D341Med (cell line): ENCODE data around the gene PPARG.

Experiments
- DNase-seq: peaks from one replicate; pipeline ENCODE4 v3.0.0; 2012; ENCODE audit warnings: low spot score

The PPARG gene

DNA sequence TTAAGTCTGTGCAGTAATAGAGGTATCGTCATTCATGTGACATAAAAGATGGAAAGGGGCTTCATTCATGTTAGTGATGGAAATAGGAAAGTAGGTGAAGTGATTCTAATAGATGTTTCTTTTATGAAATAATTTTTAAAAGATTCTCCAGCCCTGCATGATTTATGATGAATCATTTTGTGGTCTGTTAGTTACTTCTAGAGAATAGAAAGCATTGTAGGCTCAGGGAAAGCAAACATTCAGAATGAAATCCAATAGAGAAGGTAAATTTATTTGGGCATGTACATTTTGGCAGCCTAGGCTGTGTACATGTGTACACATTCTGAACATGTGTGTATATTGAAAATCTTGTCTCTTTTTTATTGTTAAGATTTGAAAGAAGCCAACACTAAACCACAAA lies 23.1 kb downstream of the PPARG start:
- DNase-seq = no peak

DNA sequence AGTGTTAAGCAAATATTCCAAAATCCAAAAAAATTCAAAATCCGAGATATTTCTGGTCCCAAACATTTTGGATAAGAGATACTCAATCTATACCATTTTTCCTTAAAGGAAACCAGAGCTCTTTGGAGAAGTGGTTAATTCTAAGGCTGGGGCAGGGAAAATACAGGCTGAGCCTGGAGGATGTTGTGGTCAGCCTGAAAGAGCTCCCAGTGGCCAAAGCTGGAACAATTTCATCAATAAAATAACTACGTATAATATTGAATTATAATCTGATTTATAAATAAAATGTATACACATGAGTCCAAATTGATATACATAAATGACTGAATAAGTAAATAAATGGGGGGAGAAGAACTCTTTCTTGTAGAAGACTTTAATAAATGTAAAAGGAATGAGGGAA lies 24.6 kb downstream of the PPARG start:
- no peak for DNase-seq

GRCh38 chr3:12316253-12316652 lies 27.4 kb downstream of the PPARG start:
- no peak for DNase-seq

DNA sequence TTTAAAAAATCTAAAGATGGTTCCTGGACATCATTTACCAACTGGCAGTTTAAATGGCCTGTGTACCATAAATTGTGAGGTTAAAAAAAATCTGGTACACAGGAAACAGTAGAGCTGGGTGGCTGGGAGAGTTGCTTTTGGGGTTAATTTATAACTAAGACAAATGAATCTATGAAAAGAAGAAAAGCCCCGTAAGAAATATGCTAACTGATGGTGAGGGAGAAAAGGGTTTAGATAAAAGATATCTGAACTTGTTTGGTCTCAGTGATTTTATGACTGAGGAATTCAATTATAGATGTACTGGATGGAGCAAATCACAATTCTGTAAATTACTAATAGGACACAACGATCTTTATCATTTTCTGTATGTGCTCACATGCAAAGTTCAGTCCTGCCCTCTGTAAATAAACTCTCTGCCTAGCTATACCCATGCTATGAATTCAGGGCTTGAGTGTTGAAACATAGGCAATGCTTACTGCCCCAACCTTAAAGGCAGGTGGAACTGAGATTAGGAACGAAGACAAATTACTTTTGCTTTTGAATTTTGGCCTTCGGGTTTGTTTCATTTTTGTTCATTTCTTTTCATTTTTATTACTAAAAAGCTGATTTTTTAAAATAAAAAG lies 28.0 kb downstream of the PPARG start:
- no peak for DNase-seq

- DNase-seq = no peak
Observed at GRCh38 chr3:12317914-12318313, 29.0 kb downstream of the PPARG start.

GRCh38 chr3:12318758-12319621 lies 30.1 kb downstream of the PPARG start:
- DNase-seq = no peak

DNA sequence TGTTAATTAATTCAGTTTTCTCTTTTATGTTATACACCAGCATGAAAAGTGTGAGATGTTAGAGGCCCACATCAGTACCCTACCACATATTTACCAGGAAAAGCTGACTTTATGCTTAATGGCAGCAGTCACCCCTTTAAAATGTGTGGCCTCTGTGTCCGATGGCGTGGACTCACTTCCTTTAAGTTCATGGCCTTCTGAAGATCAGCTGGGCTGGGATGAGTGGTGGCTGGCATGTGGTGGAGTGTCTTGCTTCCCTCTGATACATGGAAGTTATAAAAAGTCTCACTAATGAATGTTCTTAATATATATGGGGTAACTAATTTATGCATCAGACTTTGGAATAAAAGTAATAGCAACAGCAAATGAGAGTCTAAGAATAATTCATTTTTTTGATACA lies 32.1 kb downstream of the PPARG start:
- no peak for DNase-seq

DNA sequence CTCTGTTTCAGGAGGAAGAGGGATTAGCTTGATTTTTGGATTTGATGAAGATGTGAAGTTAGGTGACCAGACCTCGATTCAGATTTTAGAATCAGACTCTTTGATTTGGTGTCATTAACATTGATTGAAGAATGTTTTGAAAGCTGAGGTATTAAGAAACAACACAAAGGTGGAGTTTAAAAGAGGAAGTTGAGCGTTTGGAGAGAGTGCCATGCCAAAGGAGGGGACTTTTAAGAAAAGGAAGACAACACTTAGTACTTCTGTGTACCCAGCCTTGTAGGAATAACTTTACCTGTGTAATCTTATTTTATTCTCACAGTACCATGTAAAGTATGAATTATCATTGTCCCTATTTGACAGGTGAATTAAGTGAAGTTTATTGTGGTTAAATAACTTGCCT lies 34.4 kb downstream of the PPARG start:
- DNase-seq = no peak

DNA sequence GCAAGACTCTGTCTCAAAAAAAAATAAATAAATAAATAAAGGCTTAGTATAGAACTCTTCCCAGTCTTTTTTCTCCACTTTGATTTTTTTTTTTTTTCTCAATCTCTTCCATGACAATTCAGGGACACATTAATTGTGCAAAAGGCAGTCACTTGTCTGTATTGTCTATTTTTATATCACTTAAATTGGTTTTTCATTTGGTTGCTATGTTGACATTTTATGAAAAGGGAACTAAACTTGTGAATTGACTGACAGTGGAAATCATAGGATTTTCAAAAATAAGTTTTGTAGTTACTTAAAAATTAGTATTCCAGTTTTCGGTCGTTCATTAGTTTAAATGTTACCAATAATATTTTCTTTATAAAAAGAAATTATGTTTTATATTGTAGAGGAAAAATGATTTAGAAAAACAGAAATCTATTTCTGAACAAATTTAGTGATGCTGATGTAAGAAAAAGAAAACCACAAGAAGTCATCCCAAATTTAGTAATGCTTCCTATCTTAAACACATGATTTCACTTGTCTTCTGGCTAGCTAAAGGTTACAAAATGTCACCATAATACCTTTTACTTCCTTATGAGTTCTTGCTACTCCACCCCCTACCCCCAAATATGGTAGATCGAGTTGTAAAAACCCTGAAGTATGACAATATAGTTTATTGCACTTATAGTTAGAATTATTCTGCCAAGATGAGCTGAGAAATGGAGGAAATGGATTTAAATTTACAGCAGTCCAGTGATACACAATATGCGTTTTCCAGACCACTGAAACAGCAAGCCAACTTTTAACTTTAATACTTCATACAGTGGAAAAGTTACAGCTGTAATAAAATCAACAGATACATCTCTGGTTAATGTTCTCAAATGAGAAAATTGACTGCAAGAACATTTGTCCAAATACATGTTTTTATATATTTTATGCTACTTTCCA lies 37.0 kb downstream of the PPARG start:
- DNase-seq = no peak

DNA sequence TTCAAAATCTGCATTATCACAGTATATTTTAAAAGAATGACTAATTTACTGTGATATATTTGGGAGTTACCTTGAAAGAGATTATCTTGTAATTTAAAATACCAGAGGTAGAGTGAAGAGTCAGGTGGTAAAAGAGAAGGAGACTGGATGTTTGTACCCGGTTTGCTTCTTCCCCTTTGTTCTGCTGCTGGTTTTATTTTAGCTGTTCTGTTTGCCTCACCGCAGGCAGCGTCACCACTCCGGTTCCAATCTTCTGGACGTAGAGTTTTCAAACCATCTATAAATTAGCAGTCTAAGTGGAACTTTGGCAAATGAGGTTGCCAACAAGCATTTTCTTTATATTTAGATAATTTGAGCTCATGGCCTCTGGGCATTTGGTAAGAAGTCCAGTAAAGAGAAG lies 38.2 kb downstream of the PPARG start:
- DNase-seq = no peak

GRCh38 chr3:12328132-12328836 lies 39.4 kb downstream of the PPARG start:
- no peak for DNase-seq

DNA sequence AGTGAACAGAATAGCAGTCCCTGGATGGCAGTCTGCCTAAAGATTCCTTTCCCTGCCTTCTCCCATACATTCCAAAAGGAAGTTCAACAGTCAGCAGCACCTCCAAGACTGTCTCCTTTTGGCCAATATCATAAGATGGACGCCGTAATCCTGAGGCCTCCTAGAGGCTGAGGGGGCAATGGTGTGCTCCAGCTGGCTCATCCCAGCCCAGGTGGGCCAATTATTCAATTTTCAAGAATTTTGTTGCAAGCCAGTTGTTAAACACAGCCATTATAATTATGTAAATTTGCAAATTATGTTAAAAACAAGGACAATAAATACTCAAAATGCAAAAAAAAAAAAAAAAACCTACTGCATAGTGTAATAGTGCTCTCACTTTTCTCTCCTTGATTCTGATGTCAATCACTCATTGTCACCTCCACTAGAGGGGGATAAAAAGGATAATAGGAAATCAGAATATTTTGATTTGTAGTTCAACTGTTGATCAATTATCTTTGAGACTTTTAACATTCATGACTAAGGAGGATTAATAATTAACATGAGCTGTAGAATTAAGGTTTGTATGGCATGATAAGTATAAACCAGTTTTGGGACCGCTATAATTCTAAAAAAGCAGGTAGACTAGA lies 40.1 kb downstream of the PPARG start:
- DNase-seq = no peak

DNA sequence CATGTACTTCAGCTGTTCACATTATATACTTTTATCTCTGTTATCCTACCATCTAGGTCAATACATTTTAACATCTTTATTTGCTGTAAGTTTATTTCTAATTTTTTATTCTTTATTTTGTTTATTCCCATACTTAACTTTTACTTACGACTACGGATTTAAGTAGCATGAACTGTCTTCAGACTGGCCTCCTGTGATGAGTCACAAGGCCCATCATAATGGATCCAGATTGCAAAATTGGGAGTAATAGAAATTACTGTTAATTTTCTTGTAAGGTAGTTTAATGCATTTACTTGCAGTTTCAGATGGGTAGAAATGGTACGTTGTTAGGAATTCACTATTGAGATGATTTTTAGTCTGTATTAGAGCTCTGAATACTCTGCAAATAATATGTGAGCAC lies 45.9 kb downstream of the PPARG start:
- no peak for DNase-seq

DNA sequence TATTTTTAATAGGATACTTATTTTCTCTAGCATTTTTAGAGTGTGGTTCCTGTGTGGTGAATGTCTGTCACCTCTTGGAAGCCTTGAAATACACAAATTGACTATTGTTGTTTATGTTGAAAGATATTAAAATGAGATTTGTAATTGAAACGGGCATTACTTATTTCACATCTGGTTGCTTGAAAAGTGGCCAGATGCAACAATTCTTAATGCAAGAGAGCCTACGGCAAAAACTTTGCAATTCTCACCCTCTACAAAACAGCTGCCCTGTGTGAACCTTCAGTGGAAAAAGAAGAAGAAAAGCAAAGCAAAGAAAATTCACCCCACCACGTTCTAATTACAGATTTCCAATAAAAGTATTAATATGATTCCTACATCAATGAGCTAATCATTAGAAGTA lies 46.6 kb downstream of the PPARG start:
- no peak for DNase-seq

DNA sequence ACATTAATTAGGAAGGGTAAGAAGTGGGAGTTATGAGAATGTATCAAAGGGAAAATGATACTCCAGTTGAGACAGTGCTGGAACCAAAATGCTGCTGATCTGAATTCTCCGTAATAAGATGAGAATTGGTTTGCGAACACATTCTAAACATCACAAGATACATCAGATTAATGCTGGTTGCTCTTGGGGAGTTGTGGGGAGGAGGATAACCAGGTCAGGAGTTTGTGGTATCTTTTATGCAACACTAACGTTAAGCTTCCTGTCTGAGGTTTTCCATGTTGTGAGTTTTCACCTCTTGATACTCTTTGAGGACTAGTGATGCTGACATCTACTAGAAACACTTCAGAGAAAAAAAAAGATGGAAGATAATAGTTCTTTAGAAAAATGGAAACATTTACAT lies 47.2 kb downstream of the PPARG start:
- no peak for DNase-seq

DNA sequence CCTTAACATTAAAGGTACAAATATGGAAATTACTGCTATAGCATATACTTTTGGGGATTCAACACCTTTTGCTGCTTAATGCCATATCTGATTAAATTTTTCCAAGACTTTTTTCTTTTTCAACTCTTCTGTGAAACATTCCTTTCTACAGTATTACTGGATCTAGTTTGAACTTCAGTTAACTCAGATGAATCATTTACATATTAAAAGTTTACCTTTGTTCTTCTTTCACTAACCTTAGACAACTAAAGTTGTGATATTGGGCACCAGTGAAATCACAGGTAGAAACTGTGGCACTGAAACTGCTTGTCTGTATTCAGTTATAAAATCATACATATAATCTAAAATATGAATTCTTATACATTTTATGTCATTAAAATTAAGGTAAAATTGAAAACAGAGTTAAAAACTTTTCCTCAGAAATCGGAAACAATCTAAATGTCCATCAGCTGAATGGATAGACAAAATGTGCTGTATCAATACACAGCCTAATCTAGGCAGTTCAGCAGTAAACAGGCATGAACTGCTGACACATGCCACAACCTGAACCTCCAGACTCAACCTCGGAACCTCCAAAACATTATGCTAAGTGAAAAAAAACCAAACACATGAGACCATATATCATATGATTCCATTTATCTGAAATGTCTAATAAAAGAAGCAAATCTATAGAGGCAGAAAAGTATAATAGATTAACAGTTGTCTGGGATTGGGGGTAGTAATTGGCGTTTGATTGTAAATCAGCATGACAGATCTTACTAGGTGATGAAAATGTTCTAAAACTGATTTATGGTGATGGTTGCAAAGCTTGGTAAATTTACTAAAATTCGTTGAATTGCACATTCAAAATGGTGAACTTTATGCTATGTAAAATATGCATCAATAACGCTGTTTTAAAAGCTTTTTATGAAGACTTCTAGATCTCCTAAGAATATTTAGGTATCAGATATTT lies 50.0 kb downstream of the PPARG start:
- DNase-seq = no peak

GRCh38 chr3:12339701-12340480 lies 51.0 kb downstream of the PPARG start:
- DNase-seq = no peak

DNA sequence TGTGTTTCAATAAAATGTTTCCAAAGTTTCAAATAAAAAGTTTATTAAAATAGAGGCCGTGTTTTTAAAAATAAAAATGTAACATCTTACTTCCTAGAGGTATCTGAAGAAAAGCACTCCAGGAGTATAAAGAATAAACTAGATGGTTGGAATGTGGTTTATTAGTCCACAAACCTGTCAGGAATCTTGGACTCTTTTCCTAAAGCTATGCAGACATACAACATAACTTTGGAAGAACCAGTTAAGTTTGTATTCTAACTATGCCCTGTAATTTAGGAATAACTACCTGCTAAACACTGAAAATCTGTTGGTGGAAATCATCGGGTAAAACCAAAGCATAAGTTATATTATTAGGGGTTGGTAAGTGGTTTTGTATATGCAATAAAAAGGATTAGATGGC lies 51.6 kb downstream of the PPARG start:
- DNase-seq = no peak

DNA sequence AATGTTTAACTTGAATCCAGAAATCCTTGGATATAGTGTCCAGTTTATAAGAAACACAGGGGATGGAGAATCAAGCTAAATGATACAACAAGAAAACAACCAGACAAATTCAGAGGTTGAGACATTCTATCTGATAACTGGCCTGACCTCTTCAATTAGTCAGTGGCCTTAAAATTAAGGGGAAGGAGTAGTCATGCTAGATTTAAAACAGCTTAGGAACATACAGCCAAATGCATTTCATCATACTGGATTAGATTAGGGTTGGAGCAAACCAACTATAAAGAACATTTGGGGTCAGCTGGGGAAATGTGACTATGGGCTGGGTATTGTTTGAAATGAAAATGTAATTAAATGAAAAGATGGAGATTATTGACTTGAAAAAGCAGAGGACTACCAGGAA lies 53.3 kb downstream of the PPARG start:
- DNase-seq = no peak

DNA sequence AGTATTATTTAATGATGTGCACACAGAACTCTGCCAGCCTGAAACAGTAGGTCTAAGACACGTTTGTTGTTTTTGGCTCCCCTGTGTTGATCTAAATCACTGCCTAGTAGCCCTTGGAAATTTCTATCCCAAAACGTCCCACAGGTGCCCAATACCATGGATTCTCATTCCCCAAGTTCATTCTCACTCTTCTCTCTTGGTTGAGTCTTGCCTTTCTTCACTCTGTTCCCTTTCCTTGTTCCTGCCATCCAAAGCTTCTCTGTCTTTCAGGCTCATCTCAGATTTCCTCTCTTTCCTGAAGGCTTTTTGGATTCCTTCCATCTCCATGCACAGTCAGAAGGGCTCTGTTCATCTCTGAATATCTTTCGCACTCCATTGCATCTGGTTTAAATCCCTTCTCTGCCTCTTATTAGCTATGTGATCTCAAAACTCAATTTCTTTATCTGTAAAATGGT lies 54.2 kb downstream of the PPARG start:
- no peak for DNase-seq
